HCT116 (cell line): ENCODE measurements around the gene GPR155. TPM values are rescaled to one million over a fixed set of nuclear protein-coding genes. Genes with fewer than 3 reads are reported as not detected.

Experiments
- ATAC-seq: fragments of 200-7000 bp; cut with Tn5 transposase; 2 replicates; pipeline ENCODE4 v1.9.1; 2020; ENCODE audit warnings: mild to moderate bottlenecking, moderate library complexity
- BruUV-seq: library from RNA; stranded (reverse); fragments of 400-500 nt; replicated peaks from 2 replicates; lab custom pipeline; 2021; lab: Mats Ljungman, UMichigan
- CTCF ChIA-PET: fragments of 300-600 bp; sonication (Branson Sonifier 250); formaldehyde crosslinking; loops from one replicate; lab custom pipeline; 2021; ENCODE audit warnings: antibody characterized with exemption; lab: Charles Lee
- POLR2A ChIA-PET: fragments of 300-600, 350-600 bp; sonication (Branson Sonifier 250); formaldehyde crosslinking; loops from one replicate; lab custom pipeline; 2021; ENCODE audit warnings: antibody characterized with exemption; lab: Charles Lee
- RAD21 ChIA-PET, 2 experiments: fragments of 300-600 bp; sonication (Branson Sonifier 250); formaldehyde crosslinking; loops; one replicate each; lab custom pipeline; 2023; ENCODE audit warnings: low total read pairs in 2 of 2; ENCODE audit not compliant: uncharacterized antibody in 2 of 2, unreplicated experiment in 2 of 2, low non-redundant PET in 1 of 2; lab: Charles Lee
- DNase-seq: peaks from one replicate; pipeline ENCODE4 v3.0.0-alpha.2; 2010; ENCODE audit warnings: low read depth, low spot score
- H2AFZ ChIP-seq: fragments of 200-600 bp; shearing (Covaris generic), sonication (generic); 2 replicates; pipeline ENCODE4 v1.6.1; 2017; ENCODE audit warnings: low read depth, mixed run types, mixed read lengths, antibody characterized with exemption, low read length; ENCODE audit not compliant: poor library complexity, severe bottlenecking
- H3K27ac ChIP-seq: 2 replicates; pipeline ENCODE4 v1.5.1; 2012; ENCODE audit warnings: low read depth, low read length
- H3K27me3 ChIP-seq: fragments of 200-600 bp; sonication (generic); 2 replicates; pipeline ENCODE4 v1.6.1; 2016; ENCODE audit warnings: mixed run types, low read length, mixed read lengths; ENCODE audit not compliant: insufficient read depth
- H3K36me3 ChIP-seq, 2 experiments: fragments of 200-500 bp in 1 of 2; fragments of 200-600 bp in 1 of 2; sonication (Bioruptor generic) in 1 of 2; sonication (generic) in 1 of 2; 2 replicates each; pipeline versions ENCODE4 v1.5.1 to v1.6.1; 2014 to 2016; ENCODE audit warnings: low read length in 2 of 2, inconsistent platforms in 1 of 2, mixed read lengths in 1 of 2, mixed run types in 1 of 2; ENCODE audit not compliant: insufficient read depth in 2 of 2, control insufficient read depth in 1 of 2
- H3K4me1 ChIP-seq, 2 experiments: fragments of 200-600 bp in 1 of 2; sonication (generic) in 1 of 2; 2 replicates each; pipeline versions ENCODE4 v1.5.1 to v1.6.1; 2012 to 2017; ENCODE audit warnings: low read length in 2 of 2, inconsistent platforms in 1 of 2, mild to moderate bottlenecking in 1 of 2, mixed read lengths in 1 of 2, mixed run types in 1 of 2, moderate library complexity in 1 of 2; ENCODE audit not compliant: insufficient read depth in 2 of 2, control insufficient read depth in 1 of 2
- H3K4me2 ChIP-seq: fragments of 200-600 bp; sonication (generic); 2 replicates; pipeline ENCODE4 v1.6.1; 2017; ENCODE audit warnings: mixed run types, low read length, mixed read lengths
- H3K4me3 ChIP-seq, 2 experiments: fragments of 200-600 bp in 1 of 2; sonication (generic) in 1 of 2; replicated peaks in 1 of 2; 2 replicates each; pipeline ENCODE4 v1.5.1; 2011 to 2016; ENCODE audit warnings: low read length in 2 of 2, control low read depth in 1 of 2, low read depth in 1 of 2, mild to moderate bottlenecking in 1 of 2, mixed read lengths in 1 of 2, mixed run types in 1 of 2
- H3K79me2 ChIP-seq: fragments of 200-600 bp; sonication (generic); 2 replicates; pipeline ENCODE4 v1.6.1; 2017; ENCODE audit warnings: mild to moderate bottlenecking, mixed run types, low read length, moderate library complexity, mixed read lengths; ENCODE audit not compliant: insufficient read depth
- H3K9ac ChIP-seq: fragments of 200-600 bp; sonication (generic); 2 replicates; pipeline ENCODE4 v1.6.1; 2016; ENCODE audit warnings: low read length, mixed read lengths
- H3K9me2 ChIP-seq: fragments of 200-600 bp; sonication (generic), shearing (Covaris generic); 2 replicates; pipeline ENCODE4 v1.6.1; 2017; ENCODE audit warnings: mixed run types, mild to moderate bottlenecking, moderate library complexity; ENCODE audit not compliant: insufficient read depth
- H3K9me3 ChIP-seq, 2 experiments: fragments of 200-500 bp in 1 of 2; fragments of 200-600 bp in 1 of 2; sonication (Bioruptor generic) in 1 of 2; sonication (generic) in 1 of 2; 2 replicates each; pipeline ENCODE4 v1.6.1; 2014 to 2017; ENCODE audit warnings: low read length in 2 of 2, mixed read lengths in 2 of 2, inconsistent platforms in 1 of 2, low read depth in 1 of 2, mild to moderate bottlenecking in 1 of 2, mixed run types in 1 of 2, moderate library complexity in 1 of 2; ENCODE audit not compliant: control insufficient read depth in 1 of 2, insufficient read depth in 1 of 2
- H4K20me1 ChIP-seq: fragments of 200-600 bp; sonication (generic), shearing (Covaris generic); 2 replicates; pipeline ENCODE4 v1.6.1; 2017; ENCODE audit warnings: mixed run types, mild to moderate bottlenecking, moderate library complexity; ENCODE audit not compliant: insufficient read depth
- CBX3 ChIP-seq: IDR thresholded peaks from 2 replicates; pipeline ENCODE4 v1.6.1; 2012; ENCODE audit warnings: low read depth
- ELF1 ChIP-seq: IDR thresholded peaks from 2 replicates; pipeline ENCODE4 v1.6.1; 2012; ENCODE audit warnings: low read depth, borderline replicate concordance
- JUND ChIP-seq: IDR thresholded peaks from 2 replicates; pipeline ENCODE4 v1.6.1; 2012
- POLR2AphosphoS5 ChIP-seq: IDR thresholded peaks from 2 replicates; pipeline ENCODE4 v1.6.1; 2011; ENCODE audit warnings: mild to moderate bottlenecking, low read depth, low read length, moderate library complexity
- REST ChIP-seq: IDR thresholded peaks from 2 replicates; pipeline ENCODE4 v1.6.1; 2012; ENCODE audit warnings: low read depth
- SIN3A ChIP-seq: IDR thresholded peaks from 2 replicates; pipeline ENCODE4 v1.6.1; 2012; ENCODE audit warnings: low read depth
- intact Hi-C: fragments of 100-400 bp; cut with micrococcal nuclease; formaldehyde crosslinking; loops from 2 replicates; pipeline ENCODE4 v1.10.0; 2022
- total RNA-seq: library from RNA; stranded (reverse); gene quantifications from one replicate; pipeline ENCODE4 v1.2.1, GENCODE V29; 2021; ENCODE audit not compliant: unreplicated experiment
- TF ChIP-seq, protein P1 (sequence below): IDR thresholded peaks from 2 replicates; pipeline ENCODE4 v1.6.1; 2011; ENCODE audit warnings: mild to moderate bottlenecking, low read length, moderate library complexity; ENCODE audit not compliant: insufficient replicate concordance; ENCODE audit errors: extremely low read depth
- TF ChIP-seq, protein P2 (sequence below): IDR thresholded peaks from 2 replicates; pipeline ENCODE4 v1.6.1; 2012

The GPR155 gene
- total RNA-seq, 1 experiment from 2014 or later = 3.8 TPM

DNA sequence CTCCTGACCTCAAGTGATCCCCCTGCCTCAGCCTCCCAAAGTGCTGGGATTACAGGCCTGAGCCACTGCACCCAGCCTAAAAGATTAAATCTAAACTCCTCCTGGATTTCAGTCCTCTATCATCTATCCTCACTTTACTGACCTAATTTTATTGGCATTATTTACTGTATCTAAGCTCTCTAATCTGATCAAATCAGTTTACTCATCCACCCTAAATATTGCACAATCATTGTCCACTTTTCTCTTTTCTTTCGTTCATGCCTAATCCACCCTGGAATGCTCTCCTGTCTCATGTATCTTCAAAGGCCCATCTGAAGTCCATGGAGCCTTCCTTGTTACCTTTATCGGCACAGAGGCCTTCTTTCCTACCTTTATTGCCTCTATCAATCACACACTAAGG lies 31.6 kb upstream of the GPR155 start:
- Histone ChIP-seq H3K9me2 (no peaks in the 10 kb centered on the region), H2AFZ (no peak overlapping the region), H3K27me3 (peaks cover 6% of the 10 kb centered on the region; the same call in 1 of the 2 replicates), H3K9ac (no peak overlapping the region), H3K79me2 (no peaks in the 10 kb centered on the region), H3K4me3 (no peak overlapping the region)
- BruUV-seq = no TSS peak
- no peak for DNase-seq
- ChIA-PET CTCF (no interaction called here), RAD21 (no interaction called here)
- TF ChIP-seq ELF1 (no peak), CBX3 (no peak), JUND (no peak), POLR2AphosphoS5 (no peak), SIN3A (no peak), REST (no peak)
- TF ChIP-seq, protein P1, sequence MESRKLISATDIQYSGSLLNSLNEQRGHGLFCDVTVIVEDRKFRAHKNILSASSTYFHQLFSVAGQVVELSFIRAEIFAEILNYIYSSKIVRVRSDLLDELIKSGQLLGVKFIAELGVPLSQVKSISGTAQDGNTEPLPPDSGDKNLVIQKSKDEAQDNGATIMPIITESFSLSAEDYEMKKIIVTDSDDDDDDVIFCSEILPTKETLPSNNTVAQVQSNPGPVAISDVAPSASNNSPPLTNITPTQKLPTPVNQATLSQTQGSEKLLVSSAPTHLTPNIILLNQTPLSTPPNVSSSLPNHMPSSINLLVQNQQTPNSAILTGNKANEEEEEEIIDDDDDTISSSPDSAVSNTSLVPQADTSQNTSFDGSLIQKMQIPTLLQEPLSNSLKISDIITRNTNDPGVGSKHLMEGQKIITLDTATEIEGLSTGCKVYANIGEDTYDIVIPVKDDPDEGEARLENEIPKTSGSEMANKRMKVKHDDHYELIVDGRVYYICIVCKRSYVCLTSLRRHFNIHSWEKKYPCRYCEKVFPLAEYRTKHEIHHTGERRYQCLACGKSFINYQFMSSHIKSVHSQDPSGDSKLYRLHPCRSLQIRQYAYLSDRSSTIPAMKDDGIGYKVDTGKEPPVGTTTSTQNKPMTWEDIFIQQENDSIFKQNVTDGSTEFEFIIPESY = no peak
- TF ChIP-seq, protein P2, sequence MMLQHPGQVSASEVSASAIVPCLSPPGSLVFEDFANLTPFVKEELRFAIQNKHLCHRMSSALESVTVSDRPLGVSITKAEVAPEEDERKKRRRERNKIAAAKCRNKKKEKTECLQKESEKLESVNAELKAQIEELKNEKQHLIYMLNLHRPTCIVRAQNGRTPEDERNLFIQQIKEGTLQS = no peak
- TF ChIP-seq, all 23 proteins: peak for 0
- POLR2A ChIA-PET = no interaction called here
- no peak for ATAC-seq
- intact Hi-C loops = no loop called here
- no peaks in the 10 kb centered on the region for H3K4me1 ChIP-seq
- no peaks in the 10 kb centered on the region for H3K36me3 ChIP-seq
- H4K20me1 ChIP-seq = no peaks in the 10 kb centered on the region
- H3K27ac ChIP-seq = no peak overlapping the region
- no peak overlapping the region for H3K4me2 ChIP-seq
- H3K9me3 ChIP-seq = no peaks in the 10 kb centered on the region
